ENCODE measurements around the gene LAMTOR4.

DNA sequence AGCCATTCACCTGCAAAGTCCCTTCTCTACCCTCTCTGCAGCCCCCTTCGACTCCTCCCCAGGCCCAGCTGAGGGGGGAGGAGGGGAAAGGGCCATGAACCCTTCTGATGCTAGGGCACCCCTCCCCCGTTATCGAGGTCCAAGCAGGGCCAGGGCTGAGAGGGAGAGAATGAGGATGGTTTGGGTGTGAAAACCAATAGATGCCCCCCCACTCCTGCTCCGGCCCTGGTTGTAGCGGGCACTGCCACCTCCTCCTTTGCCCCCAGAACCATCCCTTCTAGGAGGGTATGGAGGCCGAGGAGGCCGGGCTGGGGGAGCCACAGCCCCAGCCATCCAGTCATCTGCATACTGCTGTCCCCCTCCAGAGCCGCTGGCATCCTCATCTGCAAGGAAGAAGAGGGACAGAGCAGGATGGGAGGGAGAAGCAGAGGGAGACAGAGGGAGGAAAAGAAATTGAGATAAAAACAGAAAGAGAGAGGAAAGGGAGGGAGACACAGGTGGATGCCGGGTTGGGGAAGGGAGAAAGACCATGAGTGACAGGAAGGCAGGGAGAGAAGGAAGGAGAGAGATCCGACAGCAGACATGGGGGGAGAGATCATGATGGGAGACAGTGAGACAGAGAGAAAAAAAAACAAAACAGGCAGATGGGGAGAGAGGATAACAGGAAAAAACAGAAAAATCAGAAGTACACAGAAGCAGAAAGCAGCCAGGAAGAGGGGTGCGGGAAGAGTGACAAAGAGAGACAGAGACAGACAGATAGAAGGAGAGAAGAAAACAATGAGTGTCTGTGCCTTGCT is 21.6 kb downstream of the LAMTOR4 start:
- TF ChIP-seq, protein P1, sequence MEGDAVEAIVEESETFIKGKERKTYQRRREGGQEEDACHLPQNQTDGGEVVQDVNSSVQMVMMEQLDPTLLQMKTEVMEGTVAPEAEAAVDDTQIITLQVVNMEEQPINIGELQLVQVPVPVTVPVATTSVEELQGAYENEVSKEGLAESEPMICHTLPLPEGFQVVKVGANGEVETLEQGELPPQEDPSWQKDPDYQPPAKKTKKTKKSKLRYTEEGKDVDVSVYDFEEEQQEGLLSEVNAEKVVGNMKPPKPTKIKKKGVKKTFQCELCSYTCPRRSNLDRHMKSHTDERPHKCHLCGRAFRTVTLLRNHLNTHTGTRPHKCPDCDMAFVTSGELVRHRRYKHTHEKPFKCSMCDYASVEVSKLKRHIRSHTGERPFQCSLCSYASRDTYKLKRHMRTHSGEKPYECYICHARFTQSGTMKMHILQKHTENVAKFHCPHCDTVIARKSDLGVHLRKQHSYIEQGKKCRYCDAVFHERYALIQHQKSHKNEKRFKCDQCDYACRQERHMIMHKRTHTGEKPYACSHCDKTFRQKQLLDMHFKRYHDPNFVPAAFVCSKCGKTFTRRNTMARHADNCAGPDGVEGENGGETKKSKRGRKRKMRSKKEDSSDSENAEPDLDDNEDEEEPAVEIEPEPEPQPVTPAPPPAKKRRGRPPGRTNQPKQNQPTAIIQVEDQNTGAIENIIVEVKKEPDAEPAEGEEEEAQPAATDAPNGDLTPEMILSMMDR (IDR thresholded peaks at IDR 0.05), result no peak
- no peak for TF ChIP-seq EP300 (IDR thresholded peaks at IDR 0.05)

All from gastroesophageal sphincter (tissue), 3 donors.